KMS-11 (cell line): ENCODE measurements around the gene KDM4B.
A peak's percentile ranks its signal among the peaks of the same experiment; 100 is the strongest.

ENCODE experiments used
- H2AFZ ChIP-seq: fragments of 200-600 bp; sonication (generic); 2 replicates; pipeline ENCODE4 v1.6.1; 2016; ENCODE audit warnings: antibody characterized with exemption, mixed run types, low read depth
- H3K27ac ChIP-seq: fragments of 200-600 bp; sonication (generic); 2 replicates; pipeline ENCODE4 v1.6.1; 2016; ENCODE audit warnings: mild to moderate bottlenecking, mixed run types
- H3K27me3 ChIP-seq: fragments of 200-600 bp; sonication (generic); 2 replicates; pipeline ENCODE4 v1.6.1; 2017; ENCODE audit warnings: mild to moderate bottlenecking, low read depth, mixed run types, moderate library complexity; ENCODE audit not compliant: insufficient read depth
- H3K36me3 ChIP-seq: fragments of 200-600 bp; sonication (generic); 2 replicates; pipeline ENCODE4 v1.6.1; 2017; ENCODE audit warnings: mild to moderate bottlenecking, mixed run types; ENCODE audit not compliant: insufficient read depth
- H3K4me1 ChIP-seq: fragments of 200-600 bp; sonication (generic); 2 replicates; pipeline ENCODE4 v1.6.1; 2016; ENCODE audit warnings: mild to moderate bottlenecking, low read depth, mixed run types; ENCODE audit not compliant: poor library complexity, severe bottlenecking
- H3K4me2 ChIP-seq: fragments of 200-600 bp; sonication (generic); 2 replicates; pipeline ENCODE4 v1.7.0; 2016; ENCODE audit warnings: mild to moderate bottlenecking, mixed run types
- H3K4me3 ChIP-seq: fragments of 200-600 bp; sonication (generic); IDR thresholded peaks from 2 replicates; pipeline ENCODE4 v1.6.1; 2017; ENCODE audit warnings: low read depth, low read length, mixed read lengths; ENCODE audit not compliant: insufficient read depth
- H3K79me2 ChIP-seq: fragments of 200-600 bp; sonication (generic); 2 replicates; pipeline ENCODE4 v1.6.1; 2016; ENCODE audit warnings: low read depth, mixed run types; ENCODE audit not compliant: insufficient read depth
- H3K9ac ChIP-seq: fragments of 200-600 bp; sonication (generic); 2 replicates; pipeline ENCODE4 v1.6.1; 2016; ENCODE audit warnings: mild to moderate bottlenecking, mixed run types
- H4K20me1 ChIP-seq: fragments of 200-600 bp; sonication (generic); 2 replicates; pipeline ENCODE4 v1.6.1; 2016; ENCODE audit warnings: mild to moderate bottlenecking, mixed run types; ENCODE audit not compliant: insufficient read depth
- TF ChIP-seq, protein P1 (sequence below): fragments of 200-600 bp; sonication (generic); conservative IDR thresholded peaks from 2 replicates; pipeline ENCODE4 v1.6.1; 2017; ENCODE audit warnings: low read depth, mild to moderate bottlenecking, antibody characterized with exemption, low read length, moderate library complexity, mixed read lengths

KDM4B gene

DNA sequence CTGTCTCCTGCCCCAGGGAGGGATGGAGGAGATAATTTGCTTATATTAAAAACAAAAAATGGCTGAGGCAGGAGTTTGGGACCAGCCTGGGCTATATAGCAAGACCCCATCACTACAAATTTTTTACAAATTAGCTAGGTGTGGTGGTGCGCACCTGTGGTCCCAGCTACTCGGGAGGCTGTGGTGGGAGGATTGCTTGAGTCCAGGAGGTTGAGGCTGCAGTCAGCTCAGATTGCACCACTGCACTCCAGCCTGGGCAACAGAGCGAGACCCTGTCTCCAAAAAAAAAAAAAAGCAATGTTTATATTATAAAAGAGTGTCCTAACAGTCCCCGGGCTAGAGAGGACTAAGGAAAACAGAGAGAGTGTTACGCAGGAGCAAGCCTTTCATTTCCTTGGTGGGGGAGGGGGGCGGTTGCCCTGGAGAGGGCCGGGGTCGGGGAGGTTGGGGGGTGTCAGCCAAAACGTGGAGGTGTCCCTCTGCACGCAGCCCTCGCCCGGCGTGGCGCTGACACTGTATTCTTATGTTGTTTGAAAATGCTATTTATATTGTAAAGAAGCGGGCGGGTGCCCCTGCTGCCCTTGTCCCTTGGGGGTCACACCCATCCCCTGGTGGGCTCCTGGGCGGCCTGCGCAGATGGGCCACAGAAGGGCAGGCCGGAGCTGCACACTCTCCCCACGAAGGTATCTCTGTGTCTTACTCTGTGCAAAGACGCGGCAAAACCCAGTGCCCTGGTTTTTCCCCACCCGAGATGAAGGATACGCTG lies 184.0 kb downstream of the KDM4B start:
- Histone ChIP-seq H4K20me1 (no peaks in the 10 kb centered on the region), H3K27me3 (no peaks in the 10 kb centered on the region), H2AFZ (no peak overlapping the region), H3K36me3 (no peaks in the 10 kb centered on the region), H3K27ac (no peak overlapping the region), H3K4me3 (no peak overlapping the region), H3K4me1 (no peaks in the 10 kb centered on the region), H3K79me2 (no peaks in the 10 kb centered on the region), H3K9ac (no peak overlapping the region), H3K4me2 (no peak overlapping the region)
- TF ChIP-seq, protein P1, sequence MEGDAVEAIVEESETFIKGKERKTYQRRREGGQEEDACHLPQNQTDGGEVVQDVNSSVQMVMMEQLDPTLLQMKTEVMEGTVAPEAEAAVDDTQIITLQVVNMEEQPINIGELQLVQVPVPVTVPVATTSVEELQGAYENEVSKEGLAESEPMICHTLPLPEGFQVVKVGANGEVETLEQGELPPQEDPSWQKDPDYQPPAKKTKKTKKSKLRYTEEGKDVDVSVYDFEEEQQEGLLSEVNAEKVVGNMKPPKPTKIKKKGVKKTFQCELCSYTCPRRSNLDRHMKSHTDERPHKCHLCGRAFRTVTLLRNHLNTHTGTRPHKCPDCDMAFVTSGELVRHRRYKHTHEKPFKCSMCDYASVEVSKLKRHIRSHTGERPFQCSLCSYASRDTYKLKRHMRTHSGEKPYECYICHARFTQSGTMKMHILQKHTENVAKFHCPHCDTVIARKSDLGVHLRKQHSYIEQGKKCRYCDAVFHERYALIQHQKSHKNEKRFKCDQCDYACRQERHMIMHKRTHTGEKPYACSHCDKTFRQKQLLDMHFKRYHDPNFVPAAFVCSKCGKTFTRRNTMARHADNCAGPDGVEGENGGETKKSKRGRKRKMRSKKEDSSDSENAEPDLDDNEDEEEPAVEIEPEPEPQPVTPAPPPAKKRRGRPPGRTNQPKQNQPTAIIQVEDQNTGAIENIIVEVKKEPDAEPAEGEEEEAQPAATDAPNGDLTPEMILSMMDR, result no peak

DNA sequence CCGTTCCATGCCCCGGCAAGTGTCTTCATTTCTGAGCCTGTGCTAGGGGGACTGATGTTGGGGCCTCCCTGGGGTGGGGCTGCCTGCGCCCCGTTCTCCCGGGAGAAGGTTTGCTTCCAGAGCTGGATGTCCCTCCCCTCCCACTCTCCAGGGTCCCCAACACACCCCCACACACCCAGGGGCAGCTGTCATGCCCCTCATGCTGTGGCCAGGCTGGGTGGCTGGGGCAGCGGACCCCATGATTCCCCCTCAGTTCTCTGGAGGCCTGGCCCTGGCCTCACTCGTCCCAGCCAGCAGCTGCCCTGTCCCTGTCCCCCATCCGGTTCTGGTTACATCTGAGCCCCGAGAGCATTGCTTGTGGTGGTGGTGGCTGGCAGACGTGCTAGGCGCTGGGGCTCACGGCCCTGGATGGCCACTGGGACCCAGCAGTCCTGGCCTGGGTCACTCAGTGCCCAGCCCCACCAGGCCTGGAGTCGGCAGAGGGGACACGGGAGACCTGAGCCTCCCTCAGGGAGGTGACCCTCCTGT lies 184.8 kb downstream of the KDM4B start:
- TF ChIP-seq, protein P1, result no peak
- Histone ChIP-seq H3K27me3 (no peaks in the 10 kb centered on the region), H3K27ac (no peak overlapping the region), H2AFZ (no peak overlapping the region), H3K9ac (no peak overlapping the region), H3K4me3 (no peak overlapping the region), H3K4me2 (no peak overlapping the region), H3K79me2 (no peaks in the 10 kb centered on the region), H3K36me3 (no peaks in the 10 kb centered on the region), H4K20me1 (no peaks in the 10 kb centered on the region), H3K4me1 (no peaks in the 10 kb centered on the region)

DNA sequence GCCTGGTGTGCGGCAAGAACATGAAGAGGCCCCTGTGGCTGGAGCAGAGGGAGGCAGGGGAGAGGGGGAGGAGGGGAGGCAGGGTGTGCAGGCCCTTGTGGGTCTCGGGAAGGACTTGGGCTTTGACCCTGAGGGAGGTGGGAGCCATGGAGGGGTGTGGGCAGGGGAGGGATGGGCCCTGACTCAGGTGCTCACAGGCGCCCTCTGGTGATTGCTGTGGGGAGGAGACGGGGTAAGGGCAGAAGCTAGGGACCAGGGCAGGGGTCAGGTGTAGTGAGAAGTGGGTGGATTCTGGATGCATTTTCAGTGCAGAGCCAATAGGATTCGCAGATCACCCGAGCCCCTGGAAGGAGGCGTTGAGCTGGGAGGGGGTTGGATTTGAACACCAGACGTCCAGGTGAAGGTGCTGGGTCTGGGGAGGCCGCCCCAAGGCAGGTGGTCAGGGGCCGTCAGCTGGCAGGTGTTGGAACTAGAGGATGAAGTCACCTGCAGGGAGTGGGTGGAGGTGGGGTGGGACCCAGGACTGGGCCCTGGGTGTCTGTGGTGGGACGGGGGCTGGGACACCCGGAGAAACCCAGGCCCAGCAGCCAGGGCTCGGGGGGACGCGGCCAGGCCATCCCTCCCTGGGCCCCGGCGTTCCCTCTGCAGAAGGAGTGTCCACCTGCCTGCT lies 185.4 kb downstream of the KDM4B start:
- Histone ChIP-seq H3K27me3 (no peaks in the 10 kb centered on the region), H3K4me1 (no peaks in the 10 kb centered on the region), H2AFZ (no peak overlapping the region), H3K4me3 (no peak overlapping the region), H3K36me3 (no peaks in the 10 kb centered on the region), H4K20me1 (no peaks in the 10 kb centered on the region), H3K79me2 (no peaks in the 10 kb centered on the region), H3K27ac (no peak overlapping the region), H3K9ac (no peak overlapping the region), H3K4me2 (no peak overlapping the region)
- TF ChIP-seq, protein P1, result peak; percentile 26; the same call in 1 of the 2 replicates

DNA sequence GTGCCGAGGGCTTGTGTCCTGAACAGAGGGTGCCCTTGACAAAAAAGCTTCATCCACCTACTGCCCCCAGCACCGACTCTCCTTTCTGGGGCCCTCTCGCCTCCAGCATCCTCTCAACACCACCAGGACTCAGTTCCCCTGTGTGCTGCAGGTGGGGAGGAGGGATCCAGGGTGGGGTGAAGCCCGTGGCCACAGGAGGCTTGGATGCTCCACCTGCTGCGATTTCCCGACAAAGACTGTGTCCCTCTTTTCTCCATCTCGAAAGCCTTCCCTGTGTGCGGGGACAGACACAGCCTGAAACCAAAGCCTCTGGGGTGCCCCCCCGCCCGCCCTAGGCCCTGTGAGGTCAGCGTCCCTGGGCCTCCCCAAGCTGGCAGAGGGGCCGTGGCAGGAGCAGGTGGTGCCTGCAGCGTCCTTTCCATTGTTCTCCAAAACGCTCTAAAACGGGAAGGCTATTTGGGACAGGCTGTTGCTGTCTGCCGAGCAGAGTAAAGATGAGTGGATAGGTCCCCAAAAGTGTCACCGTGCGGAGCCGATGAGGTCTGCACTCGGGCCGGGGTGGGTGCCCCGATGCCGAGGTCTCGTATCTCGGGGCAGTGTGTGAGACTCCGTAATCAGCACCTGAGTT lies 186.0 kb downstream of the KDM4B start:
- Histone ChIP-seq H3K27me3 (no peaks in the 10 kb centered on the region), H3K9ac (no peak overlapping the region), H3K4me1 (no peaks in the 10 kb centered on the region), H4K20me1 (no peaks in the 10 kb centered on the region), H3K79me2 (no peaks in the 10 kb centered on the region), H2AFZ (no peak overlapping the region), H3K36me3 (no peaks in the 10 kb centered on the region), H3K27ac (no peak overlapping the region), H3K4me3 (no peak overlapping the region), H3K4me2 (no peak overlapping the region)
- TF ChIP-seq, protein P1, result no peak
